ENCODE measurements around the gene AP1AR.

- TF ChIP-seq, protein P1, sequence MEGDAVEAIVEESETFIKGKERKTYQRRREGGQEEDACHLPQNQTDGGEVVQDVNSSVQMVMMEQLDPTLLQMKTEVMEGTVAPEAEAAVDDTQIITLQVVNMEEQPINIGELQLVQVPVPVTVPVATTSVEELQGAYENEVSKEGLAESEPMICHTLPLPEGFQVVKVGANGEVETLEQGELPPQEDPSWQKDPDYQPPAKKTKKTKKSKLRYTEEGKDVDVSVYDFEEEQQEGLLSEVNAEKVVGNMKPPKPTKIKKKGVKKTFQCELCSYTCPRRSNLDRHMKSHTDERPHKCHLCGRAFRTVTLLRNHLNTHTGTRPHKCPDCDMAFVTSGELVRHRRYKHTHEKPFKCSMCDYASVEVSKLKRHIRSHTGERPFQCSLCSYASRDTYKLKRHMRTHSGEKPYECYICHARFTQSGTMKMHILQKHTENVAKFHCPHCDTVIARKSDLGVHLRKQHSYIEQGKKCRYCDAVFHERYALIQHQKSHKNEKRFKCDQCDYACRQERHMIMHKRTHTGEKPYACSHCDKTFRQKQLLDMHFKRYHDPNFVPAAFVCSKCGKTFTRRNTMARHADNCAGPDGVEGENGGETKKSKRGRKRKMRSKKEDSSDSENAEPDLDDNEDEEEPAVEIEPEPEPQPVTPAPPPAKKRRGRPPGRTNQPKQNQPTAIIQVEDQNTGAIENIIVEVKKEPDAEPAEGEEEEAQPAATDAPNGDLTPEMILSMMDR (conservative IDR thresholded peaks at IDR 0.05; ENCODE audit: low read depth, low read length): no peak
- TF ChIP-seq CEBPB (IDR thresholded peaks at IDR 0.05; ENCODE audit: low read depth, low read length) (no peak), CHD1 (IDR thresholded peaks at IDR 0.05; ENCODE audit: low read depth, low read length) (no peak)
Measured at GRCh38 chr4:112302320-112303274, 71.0 kb downstream of the AP1AR start.

Data from IMR-90 (cell line).